ENCODE data around the gene PRAMEF1.

DNA sequence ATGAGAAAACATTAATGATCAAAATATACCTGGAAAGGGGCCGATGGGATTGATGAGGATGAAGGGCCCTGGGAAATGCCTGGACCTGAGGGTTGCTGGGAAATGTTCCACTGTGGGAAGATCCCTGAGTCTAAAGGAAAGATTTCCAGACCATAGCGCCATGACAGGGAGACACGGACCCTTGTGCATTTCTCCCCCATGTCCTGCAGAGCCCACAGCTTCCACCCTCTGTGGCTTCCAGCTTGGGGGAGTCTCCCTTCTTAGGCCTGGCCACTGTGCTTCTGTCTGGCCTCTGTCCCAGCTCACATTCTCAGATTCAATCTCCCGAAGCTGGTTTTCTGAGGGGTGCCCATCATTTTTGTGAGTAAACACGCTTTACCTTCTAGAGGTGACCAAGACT lies 18.7 kb upstream of the PRAMEF1 start:
- TF ChIP-seq, protein P1, sequence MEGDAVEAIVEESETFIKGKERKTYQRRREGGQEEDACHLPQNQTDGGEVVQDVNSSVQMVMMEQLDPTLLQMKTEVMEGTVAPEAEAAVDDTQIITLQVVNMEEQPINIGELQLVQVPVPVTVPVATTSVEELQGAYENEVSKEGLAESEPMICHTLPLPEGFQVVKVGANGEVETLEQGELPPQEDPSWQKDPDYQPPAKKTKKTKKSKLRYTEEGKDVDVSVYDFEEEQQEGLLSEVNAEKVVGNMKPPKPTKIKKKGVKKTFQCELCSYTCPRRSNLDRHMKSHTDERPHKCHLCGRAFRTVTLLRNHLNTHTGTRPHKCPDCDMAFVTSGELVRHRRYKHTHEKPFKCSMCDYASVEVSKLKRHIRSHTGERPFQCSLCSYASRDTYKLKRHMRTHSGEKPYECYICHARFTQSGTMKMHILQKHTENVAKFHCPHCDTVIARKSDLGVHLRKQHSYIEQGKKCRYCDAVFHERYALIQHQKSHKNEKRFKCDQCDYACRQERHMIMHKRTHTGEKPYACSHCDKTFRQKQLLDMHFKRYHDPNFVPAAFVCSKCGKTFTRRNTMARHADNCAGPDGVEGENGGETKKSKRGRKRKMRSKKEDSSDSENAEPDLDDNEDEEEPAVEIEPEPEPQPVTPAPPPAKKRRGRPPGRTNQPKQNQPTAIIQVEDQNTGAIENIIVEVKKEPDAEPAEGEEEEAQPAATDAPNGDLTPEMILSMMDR (IDR thresholded peaks at IDR 0.05) = no peak
- TF ChIP-seq POLR2A (IDR thresholded peaks at IDR 0.05) (no peak), EP300 (IDR thresholded peaks at IDR 0.05) (no peak)
